Brain microvascular endothelial cell (primary cell): Measurements from ENCODE around the gene DAO.
"Not testable (repeated sequence)": the region's sequence is repeated elsewhere in the genome, so short reads cannot be mapped to it uniquely, and the experiment has no call there.

Experiments used
- DNase-seq: peaks from one replicate; pipeline ENCODE4 v3.0.0-alpha.2; 2020
- H3K27ac ChIP-seq: fragments of 250-450 bp; sonication (Bioruptor Pico); 2 replicates; pipeline ENCODE4 v1.5.1; 2020; ENCODE audit warnings: mild to moderate bottlenecking, moderate library complexity
- H3K27me3 ChIP-seq: fragments of 250-450 bp; sonication (Bioruptor Pico); replicated peaks from 2 replicates; pipeline ENCODE4 v1.5.1; 2020; ENCODE audit warnings: mild to moderate bottlenecking
- H3K36me3 ChIP-seq: fragments of 250-450 bp; sonication (Bioruptor Pico); replicated peaks from 2 replicates; pipeline ENCODE4 v1.5.1; 2020; ENCODE audit warnings: mild to moderate bottlenecking
- H3K4me3 ChIP-seq: 2 replicates; pipeline ENCODE4 v1.5.1; 2011; ENCODE audit warnings: low read depth, mild to moderate bottlenecking, control low read depth, low read length, moderate library complexity
- in situ Hi-C: cut with HindIII; loops from 2 replicates; pipeline ENCODE4 v1.10.0; 2017; ENCODE audit warnings: low sequenced_read_pairs, low pct_ligation_motif_present
- TF ChIP-seq, protein P1 (sequence below): IDR thresholded peaks from 2 replicates; pipeline ENCODE4 v1.5.1; 2011; ENCODE audit warnings: low read depth, mild to moderate bottlenecking, moderate library complexity, low read length, control low read depth, inconsistent platforms; ENCODE audit errors: missing control alignments

DAO gene

DNA sequence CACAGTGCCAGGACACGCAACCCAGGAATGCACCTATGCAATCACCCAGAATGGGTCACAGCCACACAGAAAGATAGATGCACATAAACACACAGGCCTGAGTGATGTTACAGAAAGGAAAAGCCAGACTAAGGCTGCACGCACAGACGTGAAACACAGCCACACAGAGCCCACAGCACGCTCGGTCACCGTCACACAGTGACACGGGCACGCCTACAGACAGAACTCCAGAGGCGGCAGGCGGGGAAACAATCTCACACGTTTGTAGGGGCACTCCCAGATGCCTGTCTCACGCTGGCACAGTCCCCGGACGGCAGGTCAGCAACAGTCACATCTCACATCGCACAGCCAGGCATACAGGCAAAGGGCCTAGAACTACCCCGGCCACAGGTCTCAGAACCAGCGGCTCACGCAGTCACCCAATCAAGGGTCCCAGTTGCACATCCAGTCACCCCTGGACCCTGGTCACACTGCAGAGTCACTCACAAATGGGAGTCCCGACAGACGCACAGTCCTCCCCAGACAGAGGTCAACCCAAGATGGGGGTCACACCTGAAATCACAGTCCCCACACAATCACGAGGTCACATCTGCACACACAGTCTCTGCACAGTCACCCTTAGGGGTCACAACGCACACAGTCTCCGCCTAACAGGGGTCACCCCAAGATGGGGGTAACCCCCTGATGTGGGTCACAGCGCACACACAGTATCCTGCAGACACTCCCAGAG lies 23.3 kb upstream of the DAO start:
- DNase-seq = peak; percentile 71
- peak overlapping the region; percentile 99 for H3K4me3 ChIP-seq
- H3K27me3 ChIP-seq = no peaks in the 10 kb centered on the region
- in situ Hi-C loops = no loop called here
- H3K27ac ChIP-seq = peak overlapping the region; percentile 98
- peaks cover 12% of the 10 kb centered on the region for H3K36me3 ChIP-seq
- TF ChIP-seq, protein P1, sequence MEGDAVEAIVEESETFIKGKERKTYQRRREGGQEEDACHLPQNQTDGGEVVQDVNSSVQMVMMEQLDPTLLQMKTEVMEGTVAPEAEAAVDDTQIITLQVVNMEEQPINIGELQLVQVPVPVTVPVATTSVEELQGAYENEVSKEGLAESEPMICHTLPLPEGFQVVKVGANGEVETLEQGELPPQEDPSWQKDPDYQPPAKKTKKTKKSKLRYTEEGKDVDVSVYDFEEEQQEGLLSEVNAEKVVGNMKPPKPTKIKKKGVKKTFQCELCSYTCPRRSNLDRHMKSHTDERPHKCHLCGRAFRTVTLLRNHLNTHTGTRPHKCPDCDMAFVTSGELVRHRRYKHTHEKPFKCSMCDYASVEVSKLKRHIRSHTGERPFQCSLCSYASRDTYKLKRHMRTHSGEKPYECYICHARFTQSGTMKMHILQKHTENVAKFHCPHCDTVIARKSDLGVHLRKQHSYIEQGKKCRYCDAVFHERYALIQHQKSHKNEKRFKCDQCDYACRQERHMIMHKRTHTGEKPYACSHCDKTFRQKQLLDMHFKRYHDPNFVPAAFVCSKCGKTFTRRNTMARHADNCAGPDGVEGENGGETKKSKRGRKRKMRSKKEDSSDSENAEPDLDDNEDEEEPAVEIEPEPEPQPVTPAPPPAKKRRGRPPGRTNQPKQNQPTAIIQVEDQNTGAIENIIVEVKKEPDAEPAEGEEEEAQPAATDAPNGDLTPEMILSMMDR = no peak

- Histone ChIP-seq H3K27me3 (no peaks in the 10 kb centered on the region), H3K27ac (peak overlapping the region; percentile 98), H3K4me3 (peak overlapping the region; percentile 99), H3K36me3 (peaks cover 9% of the 10 kb centered on the region)
- TF ChIP-seq, protein P1 = no peak
- no peak for DNase-seq
- in situ Hi-C loops = no loop called here
These were observed 22.8 kb upstream of the DAO start for GRCh38 chr12:108857158-108857407.

- Histone ChIP-seq H3K27me3 (no peaks in the 10 kb centered on the region), H3K27ac (no peak overlapping the region), H3K36me3 (no peaks in the 10 kb centered on the region), H3K4me3 (peak overlapping the region; percentile 54)
- no peak for DNase-seq
- TF ChIP-seq, protein P1 = no peak
- in situ Hi-C loops = no loop called here
These were observed 21.4 kb upstream of the DAO start for GRCh38 chr12:108858311-108859074.

DNA sequence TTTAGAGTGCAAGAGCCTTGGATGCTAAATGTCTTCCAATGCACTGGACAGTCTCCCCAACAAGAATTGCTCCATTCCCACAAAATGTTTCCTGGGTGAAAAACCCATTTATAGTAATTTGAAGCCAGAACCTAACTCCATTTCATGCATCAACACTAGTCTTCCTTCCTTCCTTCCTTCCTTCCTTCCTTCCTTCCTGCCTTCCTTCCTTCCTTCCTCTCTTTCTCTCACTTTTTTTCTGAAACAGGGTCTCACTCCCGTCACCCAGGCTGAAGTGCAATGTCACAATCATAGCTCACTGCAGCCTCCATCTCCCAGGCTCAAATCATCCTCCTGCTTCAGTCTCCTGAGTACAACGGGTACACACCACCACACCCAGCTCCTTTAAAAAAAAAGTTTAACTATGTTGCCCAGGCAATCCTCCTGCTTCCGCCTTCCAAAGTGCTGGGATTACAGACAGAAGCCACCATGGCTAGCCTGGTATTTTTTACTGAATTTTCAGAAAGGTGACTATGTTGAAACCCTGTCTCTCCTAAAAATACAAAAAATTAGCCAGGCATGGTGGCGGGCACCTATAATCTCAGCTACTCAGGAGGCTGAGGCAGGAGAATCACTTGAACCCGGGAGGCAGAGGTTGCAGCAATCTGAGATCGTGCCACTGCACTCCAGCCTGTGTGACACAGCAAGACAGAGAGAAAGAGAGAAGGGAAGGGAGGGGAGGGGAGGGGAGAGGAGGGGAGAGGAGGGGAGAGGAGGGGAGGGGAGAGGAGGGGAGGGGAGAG lies 20.6 kb upstream of the DAO start:
- H3K36me3 ChIP-seq, H3K27ac ChIP-seq, DNase-seq, H3K4me3 ChIP-seq, in situ Hi-C loops, H3K27me3 ChIP-seq: not testable (repeated sequence)

GRCh38 chr12:108859923-108860291 lies 20.0 kb upstream of the DAO start:
- no peak overlapping the region for H3K27ac ChIP-seq
- H3K4me3 ChIP-seq = no peak overlapping the region
- TF ChIP-seq, protein P1 = no peak
- in situ Hi-C loops = no loop called here
- H3K36me3 ChIP-seq = no peaks in the 10 kb centered on the region
- no peaks in the 10 kb centered on the region for H3K27me3 ChIP-seq
- no peak for DNase-seq

DNA sequence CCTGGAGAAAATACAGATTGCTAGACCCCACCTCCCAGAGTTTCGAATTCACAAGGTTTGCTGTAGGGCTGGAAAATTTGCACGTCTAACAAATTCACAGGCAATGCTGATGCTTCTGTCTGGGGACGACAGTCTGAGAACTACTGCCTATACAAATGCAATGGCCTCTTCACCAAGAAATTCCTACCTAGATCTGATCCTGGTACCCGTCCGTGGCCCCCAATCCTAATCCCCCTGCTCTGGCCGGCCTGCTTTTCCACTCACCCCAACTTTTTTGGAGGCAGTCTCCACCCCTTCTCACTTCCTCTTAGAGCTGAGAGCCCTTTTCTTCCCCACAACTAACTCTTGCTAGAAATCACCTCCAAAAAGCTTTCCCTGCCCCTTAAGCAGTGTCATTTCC lies 19.4 kb upstream of the DAO start:
- in situ Hi-C loops = no loop called here

More for the DNA sequence above, 19.4 kb upstream of the DAO start:
- TF ChIP-seq, protein P1 = no peak
- DNase-seq = no peak
- H3K36me3 ChIP-seq = no peaks in the 10 kb centered on the region
- H3K4me3 ChIP-seq = no peak overlapping the region
- no peaks in the 10 kb centered on the region for H3K27me3 ChIP-seq
- H3K27ac ChIP-seq = no peak overlapping the region
